NCI-H1092 treated with DMSO at 0.1 percent for 48 hours (cell line): ENCODE data around the gene SFT2D3.
"Not testable (repeated sequence)": the region's sequence is repeated elsewhere in the genome, so short reads cannot be mapped to it uniquely, and the experiment has no call there.

Experiments
- DNase-seq: peaks from one replicate; lab custom pipeline; 2025; lab: John Stamatoyannopoulos, UW

SFT2D3 gene

GRCh38 chr2:127749537-127749936 is 48.2 kb downstream of the SFT2D3 start:
- DNase-seq: not testable (repeated sequence)

- DNase-seq: no peak
Observed at GRCh38 chr2:127753374-127753773, 52.1 kb downstream of the SFT2D3 start.

DNA sequence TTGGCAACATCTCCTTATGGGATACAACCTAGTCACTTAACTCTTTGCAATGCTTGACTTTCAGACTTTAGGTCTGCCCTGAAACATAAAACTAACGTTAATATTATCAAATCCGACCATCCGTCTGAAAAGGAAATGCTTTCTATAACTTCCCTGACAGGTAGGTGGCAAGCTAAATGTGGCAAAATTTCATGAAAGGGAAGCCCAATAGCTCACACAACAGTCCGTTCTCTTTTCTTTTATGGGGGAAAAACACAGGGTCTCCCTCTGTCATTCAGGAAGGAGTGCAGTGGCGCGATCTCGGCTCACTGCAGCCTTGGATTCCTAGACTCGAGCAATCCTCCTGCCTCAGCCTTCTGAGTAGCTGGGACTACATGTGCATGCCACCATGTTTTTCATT is 52.9 kb downstream of the SFT2D3 start:
- no peak for DNase-seq
